HepG2 (cell line): ENCODE results near the gene SELENOW. TPM values are rescaled to one million over a fixed set of nuclear protein-coding genes. Genes with fewer than 3 reads are reported as not detected.

ENCODE experiments used
- ATAC-seq: fragments of 200-7000 bp; cut with Tn5 transposase; 3 replicates; pipeline ENCODE4 v1.9.1; 2020; ENCODE audit warnings: mild to moderate bottlenecking, moderate library complexity
- BruUV-seq: library from RNA; stranded (reverse); fragments of 400-500 nt; replicated peaks from 2 replicates; lab custom pipeline; 2021; lab: Mats Ljungman, UMichigan
- CTCF ChIA-PET: fragments of 300-600 bp; formaldehyde crosslinking; extraction: SDS; loops from one replicate; lab custom pipeline; 2021; ENCODE audit warnings: low total read pairs, inconsistent platforms, low intra/inter-chr PET ratio; lab: Yijun Ruan, JAX
- POLR2A ChIA-PET: fragments of 350-600 bp; sonication (Branson Sonifier 250); formaldehyde crosslinking; loops from one replicate; lab custom pipeline; 2020; ENCODE audit warnings: antibody characterized with exemption, inconsistent platforms; lab: Yijun Ruan, JAX
- DNase-seq: peaks from one replicate; pipeline ENCODE4 v3.0.0-alpha.2; 2015; ENCODE audit warnings: low spot score
- FAIRE-seq: peaks from 3 replicates; lab custom pipeline; 2011; peaks lifted over from hg19 to GRCh38; lab: Jason Lieb, UNC
- H2AFZ ChIP-seq: one replicate; pipeline ENCODE4 v1.6.1; 2011; ENCODE audit warnings: low read length, inconsistent platforms
- H3K27ac ChIP-seq: fragments of 300-600 bp; 3 replicates; pipeline ENCODE4 v1.8.0; 2011; ENCODE audit warnings: mixed run types, mild to moderate bottlenecking, mixed read lengths, low read length, inconsistent platforms; ENCODE audit not compliant: insufficient read depth; ENCODE audit errors: extremely low read length
- H3K27me3 ChIP-seq, 2 experiments: fragments of 200-600 bp in 1 of 2; 2 replicates in 1 of 2; 3 replicates in 1 of 2; pipeline versions ENCODE4 v1.6.0 to v1.8.0; 2011; ENCODE audit warnings: low read length in 2 of 2, mild to moderate bottlenecking in 2 of 2, moderate library complexity in 2 of 2, inconsistent platforms in 1 of 2; ENCODE audit not compliant: insufficient read depth in 2 of 2, control insufficient read depth in 1 of 2
- H3K36me3 ChIP-seq, 2 experiments: fragments of 200-600 bp in 1 of 2; replicated peaks in 1 of 2; 2 replicates in 1 of 2; 3 replicates in 1 of 2; pipeline versions ENCODE4 v1.5.1 to v1.8.0; 2011; ENCODE audit warnings: low read length in 2 of 2, inconsistent platforms in 1 of 2; ENCODE audit not compliant: insufficient read depth in 2 of 2, control insufficient read depth in 1 of 2
- H3K4me1 ChIP-seq: 2 replicates; pipeline ENCODE4 v1.5.1; 2012; ENCODE audit warnings: low read length, inconsistent platforms; ENCODE audit not compliant: insufficient read depth
- H3K4me2 ChIP-seq: 2 replicates; pipeline ENCODE4 v1.6.0; 2011; ENCODE audit warnings: low read depth, low read length, inconsistent platforms
- H3K4me3 ChIP-seq, 3 experiments: fragments of 200-600 bp in 1 of 3; sonication (generic), shearing (Covaris generic) in 1 of 3; replicated peaks in 1 of 3; 2 replicates each; pipeline ENCODE4 v1.5.1; 2011 to 2016; ENCODE audit warnings: low read length in 3 of 3, inconsistent platforms in 2 of 3, low read depth in 2 of 3, mild to moderate bottlenecking in 2 of 3, control low read depth in 1 of 3, mixed read lengths in 1 of 3; ENCODE audit not compliant: insufficient read depth in 1 of 3
- H3K79me2 ChIP-seq: one replicate; pipeline ENCODE4 v1.6.1; 2011; ENCODE audit warnings: low read length, inconsistent platforms; ENCODE audit not compliant: insufficient read depth
- H3K9ac ChIP-seq: 2 replicates; pipeline ENCODE4 v1.6.0; 2011; ENCODE audit warnings: mild to moderate bottlenecking, low read depth, low read length, inconsistent platforms; ENCODE audit not compliant: insufficient read depth
- H3K9me3 ChIP-seq: 2 replicates; pipeline ENCODE4 v1.5.1; 2012; ENCODE audit warnings: mild to moderate bottlenecking, low read length
- H4K20me1 ChIP-seq: 2 replicates; pipeline ENCODE4 v1.6.0; 2011; ENCODE audit warnings: inconsistent platforms, mild to moderate bottlenecking, low read length, moderate library complexity; ENCODE audit not compliant: insufficient read depth
- HOXD1 ChIP-seq: sonication (generic); formaldehyde crosslinking; IDR thresholded peaks from 2 replicates; pipeline ENCODE4 v1.5.0; 2020; ENCODE audit warnings: missing genetic modification reagents
- MAZ ChIP-seq, 2 experiments: sonication (generic) in 1 of 2; formaldehyde crosslinking in 1 of 2; IDR thresholded peaks; 2 replicates each; pipeline versions ENCODE4 v1.5.0 to v1.6.1; 2012 to 2020; ENCODE audit warnings: low read depth in 2 of 2, mild to moderate bottlenecking in 2 of 2, borderline replicate concordance in 1 of 2, improper control_type of control experiment in 1 of 2, low read length in 1 of 2, missing genetic modification reagents in 1 of 2, moderate library complexity in 1 of 2
- RFX3 ChIP-seq: IDR thresholded peaks from 2 replicates; pipeline ENCODE4 v1.6.1; 2016; ENCODE audit warnings: missing biosample characterization, missing genetic modification reagents
- WGBS: methylation state at CpG from one replicate; pipeline ENCODE4 v1.1.6; 2017; ENCODE audit warnings: low lambda C conversion rate; 5-methylcytosine and 5-hydroxymethylcytosine counted together
- in situ Hi-C: cut with HindIII; loops from 2 replicates; pipeline ENCODE4 v1.10.0; 2017; ENCODE audit warnings: low pct_unique_long_range_greater_than_20kb; ENCODE audit not compliant: extremely low pct_ligation_motif_present
- intact Hi-C: fragments of 100-400 bp; cut with micrococcal nuclease; formaldehyde crosslinking; loops from one replicate; pipeline ENCODE4 v1.10.0; 2022; ENCODE audit not compliant: unreplicated experiment
- polyA plus RNA-seq, 8 experiments: library from polyadenylated mRNA; depleted of rRNA in 3 of 8; stranded (reverse) in 7 of 8; unstranded in 1 of 8; fragments of >200 nt; fragmentation: Illumina TruSeq in 4 of 8; extraction: Trizol in 4 of 8; gene quantifications; 2 replicates each; pipeline versions ENCODE4 v1.2.1 to v1.2.3, GENCODE V29; 2011 to 2016; ENCODE audit warnings: low read depth in 4 of 8, missing spikeins in 1 of 8, mixed read lengths in 1 of 8; ENCODE audit not compliant: insufficient read depth in 1 of 8
- total RNA-seq, 5 experiments: library from RNA; depleted of rRNA; stranded (reverse); fragments of >200 nt; fragmentation: Illumina TruSeq; extraction: Trizol; gene quantifications; 2 replicates each; pipeline ENCODE4 v1.2.3, GENCODE V29; 2016; ENCODE audit warnings: low read depth in 1 of 5
- TF ChIP-seq, protein P1 (sequence below): sonication (generic); formaldehyde crosslinking; IDR thresholded peaks from 2 replicates; pipeline ENCODE4 v1.5.0; 2020; ENCODE audit warnings: missing genetic modification reagents
- TF ChIP-seq, protein P2 (sequence below): sonication (generic); formaldehyde crosslinking; IDR thresholded peaks from 2 replicates; pipeline ENCODE4 v1.9.0; 2021; ENCODE audit warnings: missing genetic modification reagents, borderline replicate concordance

SELENOW gene
- total and polyA plus RNA-seq, 2 of the 13 experiments (the other 11 are each of a cell fraction or from before 2014, with no cell fraction given), result 50.3 to 64.7 TPM

DNA sequence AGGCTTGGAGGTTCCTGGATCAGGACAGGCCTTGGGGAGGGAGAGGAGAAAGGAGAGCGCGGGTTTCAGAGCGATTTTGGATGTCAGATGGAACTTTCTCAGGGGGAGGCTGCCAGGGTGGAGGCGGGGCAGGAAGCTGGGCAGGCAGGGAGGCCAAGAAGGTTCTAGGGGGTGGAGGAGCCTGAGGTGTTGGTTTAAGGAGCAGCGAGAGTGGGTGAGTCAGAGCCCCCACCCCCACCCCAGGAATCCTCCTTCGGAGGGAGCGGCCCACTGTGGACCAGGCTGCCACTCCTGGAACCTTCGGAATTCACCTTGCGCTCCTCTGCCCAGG, 49.1 kb upstream of the SELENOW start:
- TF ChIP-seq, protein P1, sequence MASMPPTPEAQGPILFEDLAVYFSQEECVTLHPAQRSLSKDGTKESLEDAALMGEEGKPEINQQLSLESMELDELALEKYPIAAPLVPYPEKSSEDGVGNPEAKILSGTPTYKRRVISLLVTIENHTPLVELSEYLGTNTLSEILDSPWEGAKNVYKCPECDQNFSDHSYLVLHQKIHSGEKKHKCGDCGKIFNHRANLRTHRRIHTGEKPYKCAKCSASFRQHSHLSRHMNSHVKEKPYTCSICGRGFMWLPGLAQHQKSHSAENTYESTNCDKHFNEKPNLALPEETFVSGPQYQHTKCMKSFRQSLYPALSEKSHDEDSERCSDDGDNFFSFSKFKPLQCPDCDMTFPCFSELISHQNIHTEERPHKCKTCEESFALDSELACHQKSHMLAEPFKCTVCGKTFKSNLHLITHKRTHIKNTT (CRISPR knock-in tag), result no peak
- TF ChIP-seq, protein P2, sequence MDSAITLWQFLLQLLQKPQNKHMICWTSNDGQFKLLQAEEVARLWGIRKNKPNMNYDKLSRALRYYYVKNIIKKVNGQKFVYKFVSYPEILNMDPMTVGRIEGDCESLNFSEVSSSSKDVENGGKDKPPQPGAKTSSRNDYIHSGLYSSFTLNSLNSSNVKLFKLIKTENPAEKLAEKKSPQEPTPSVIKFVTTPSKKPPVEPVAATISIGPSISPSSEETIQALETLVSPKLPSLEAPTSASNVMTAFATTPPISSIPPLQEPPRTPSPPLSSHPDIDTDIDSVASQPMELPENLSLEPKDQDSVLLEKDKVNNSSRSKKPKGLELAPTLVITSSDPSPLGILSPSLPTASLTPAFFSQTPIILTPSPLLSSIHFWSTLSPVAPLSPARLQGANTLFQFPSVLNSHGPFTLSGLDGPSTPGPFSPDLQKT (CRISPR knock-in tag), result no peak
- TF ChIP-seq RFX3, result no peak
- TF ChIP-seq MAZ (IDR thresholded peaks at IDR 0.05; ENCODE audit: borderline replicate concordance, low read depth, low read length), result peak; percentile 35; the same call in 1 of the 2 replicates
- TF ChIP-seq MAZ (CRISPR knock-in tag; IDR thresholded peaks at IDR 0.05; ENCODE audit: low read depth), result no peak
- no peak for TF ChIP-seq HOXD1
- Histone ChIP-seq H3K4me1 (peaks cover 41% of the 10 kb centered on the region), H3K9ac (peak overlapping the region; percentile 12; the same call in 1 of the 2 replicates), H2AFZ (no peak overlapping the region), H3K27me3 (no peaks in the 10 kb centered on the region), H3K79me2 (no peaks in the 10 kb centered on the region), H3K27ac (peak overlapping the region; percentile 54), H3K9me3 (no peaks in the 10 kb centered on the region), H3K36me3 (no peaks in the 10 kb centered on the region), H3K4me2 (peak overlapping the region; percentile 65), H4K20me1 (no peaks in the 10 kb centered on the region), H3K4me3 (peak overlapping the region in 2 of 3 experiments; percentile 20 to 50; a peak in 3 of 6 replicates)
- no TSS peak for BruUV-seq
- no peak for FAIRE-seq
- in situ Hi-C loops, result no loop called here
- POLR2A ChIA-PET, result no interaction called here
- CTCF ChIA-PET, result no interaction called here
- intact Hi-C loops, result no loop called here
- no peak for DNase-seq
- WGBS, result 30% methylated on average over 8 of the region's 9 CpGs
- peak; percentile 30 for ATAC-seq
